Endothelial cell of umbilical vein (primary cell): ENCODE measurements around the gene ADCY7.

Experiments used
- GATA2 ChIP-seq: IDR thresholded peaks from 2 replicates; pipeline ENCODE4 v1.7.0; 2011; ENCODE audit warnings: low read depth, mild to moderate bottlenecking, moderate library complexity, mixed read lengths, low read length; ENCODE audit not compliant: insufficient read length, insufficient read depth
- POLR2A ChIP-seq: IDR thresholded peaks from 2 replicates; pipeline ENCODE4 v1.6.1; 2012; ENCODE audit warnings: low read depth, mild to moderate bottlenecking, control low read depth, low read length
- POLR2AphosphoS5 ChIP-seq: IDR thresholded peaks from 2 replicates; pipeline ENCODE4 v1.6.1; 2012; ENCODE audit warnings: low read depth, mild to moderate bottlenecking, control low read depth, low read length, moderate library complexity; ENCODE audit not compliant: insufficient read depth
- TF ChIP-seq, protein P1 (sequence below), 2 donors: IDR thresholded peaks; 1 replicate in 1 of 2; 2 replicates in 1 of 2; pipeline ENCODE4 v1.5.1; 2011; ENCODE audit warnings: low read length in 2 of 2, mild to moderate bottlenecking in 2 of 2, moderate library complexity in 2 of 2, control low read depth in 1 of 2, inconsistent platforms in 1 of 2, low read depth in 1 of 2; ENCODE audit not compliant: insufficient read depth in 1 of 2; ENCODE audit errors: extremely low read depth in 1 of 2

DNA sequence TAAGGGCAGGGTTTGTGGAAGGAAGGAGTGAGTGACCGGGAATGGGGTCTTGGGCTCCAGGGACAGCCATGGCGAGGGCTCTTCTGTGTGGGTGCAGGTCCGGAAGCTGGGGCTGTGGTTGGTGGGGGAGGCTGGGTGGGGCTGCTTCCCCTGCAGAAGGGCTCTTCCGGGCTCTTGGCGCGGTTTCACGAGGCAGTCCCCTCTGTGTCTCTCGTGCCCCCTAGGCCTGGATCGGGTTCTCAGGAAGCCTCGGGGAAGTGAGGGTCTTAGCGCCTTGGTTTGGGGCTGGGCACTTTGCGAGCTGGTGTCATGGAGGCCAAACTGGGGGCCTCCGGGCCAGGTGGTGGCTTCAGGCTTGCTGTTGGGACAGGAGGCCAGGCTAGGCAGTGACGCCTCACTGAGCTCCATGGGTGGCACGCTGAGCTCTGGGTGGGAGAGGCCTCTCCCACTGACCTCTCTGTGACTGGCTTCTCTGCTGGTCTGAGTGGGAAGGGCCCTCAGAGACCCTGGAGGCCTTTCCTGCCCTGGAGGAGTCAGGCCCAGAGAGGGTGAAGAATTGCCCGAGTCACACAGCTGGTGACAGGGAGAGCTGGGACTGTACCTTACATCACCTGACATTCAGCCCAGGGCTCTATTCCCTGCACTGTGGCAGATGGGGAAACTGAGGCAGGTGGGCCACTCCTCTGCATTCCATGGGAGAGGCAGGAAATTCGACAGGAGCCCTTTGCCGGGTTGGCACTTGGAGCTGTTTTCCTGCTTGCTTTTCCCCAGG lies 8.2 kb downstream of the ADCY7 start:
- TF ChIP-seq POLR2AphosphoS5, result no peak
- TF ChIP-seq, protein P1, sequence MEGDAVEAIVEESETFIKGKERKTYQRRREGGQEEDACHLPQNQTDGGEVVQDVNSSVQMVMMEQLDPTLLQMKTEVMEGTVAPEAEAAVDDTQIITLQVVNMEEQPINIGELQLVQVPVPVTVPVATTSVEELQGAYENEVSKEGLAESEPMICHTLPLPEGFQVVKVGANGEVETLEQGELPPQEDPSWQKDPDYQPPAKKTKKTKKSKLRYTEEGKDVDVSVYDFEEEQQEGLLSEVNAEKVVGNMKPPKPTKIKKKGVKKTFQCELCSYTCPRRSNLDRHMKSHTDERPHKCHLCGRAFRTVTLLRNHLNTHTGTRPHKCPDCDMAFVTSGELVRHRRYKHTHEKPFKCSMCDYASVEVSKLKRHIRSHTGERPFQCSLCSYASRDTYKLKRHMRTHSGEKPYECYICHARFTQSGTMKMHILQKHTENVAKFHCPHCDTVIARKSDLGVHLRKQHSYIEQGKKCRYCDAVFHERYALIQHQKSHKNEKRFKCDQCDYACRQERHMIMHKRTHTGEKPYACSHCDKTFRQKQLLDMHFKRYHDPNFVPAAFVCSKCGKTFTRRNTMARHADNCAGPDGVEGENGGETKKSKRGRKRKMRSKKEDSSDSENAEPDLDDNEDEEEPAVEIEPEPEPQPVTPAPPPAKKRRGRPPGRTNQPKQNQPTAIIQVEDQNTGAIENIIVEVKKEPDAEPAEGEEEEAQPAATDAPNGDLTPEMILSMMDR (IDR thresholded peaks at IDR 0.05; ENCODE audit: extremely low read depth in 1 of 2, insufficient read depth in 1 of 2, low read depth in 1 of 2, low read length in 2 of 2), result no peak
- TF ChIP-seq POLR2A, result no peak
- TF ChIP-seq GATA2, result no peak
